Nephron progenitor cell (in vitro differentiated cells): ENCODE data around the gene BCAR1.
A peak's percentile ranks its signal among the peaks of the same experiment; 100 is the strongest.

Experiments used
- DNase-seq: peaks from one replicate; pipeline ENCODE4 v3.0.0; 2021
- H3K27ac Mint-ChIP-seq: 2 replicates; pipeline ENCODE4 v1.8.0; 2021; ENCODE audit warnings: mild to moderate bottlenecking, moderate library complexity, mixed read lengths
- H3K27me3 Mint-ChIP-seq: 2 replicates; pipeline ENCODE4 v1.8.0; 2021; ENCODE audit warnings: mild to moderate bottlenecking, low read depth, mixed read lengths; ENCODE audit not compliant: poor library complexity
- H3K36me3 Mint-ChIP-seq: 2 replicates; pipeline ENCODE4 v1.8.0; 2021; ENCODE audit warnings: low read depth, mixed read lengths
- H3K4me1 Mint-ChIP-seq: 2 replicates; pipeline ENCODE4 v1.8.0; 2021; ENCODE audit warnings: mixed read lengths
- H3K4me3 Mint-ChIP-seq: 2 replicates; pipeline ENCODE4 v1.8.0; 2021; ENCODE audit warnings: mild to moderate bottlenecking, moderate library complexity, mixed read lengths
- H3K9me3 Mint-ChIP-seq: 2 replicates; pipeline ENCODE4 v1.8.0; 2021; ENCODE audit warnings: mild to moderate bottlenecking, moderate library complexity, mixed read lengths
- CTCF ChIP-seq: fragments of 200-600 bp; sonication (generic); IDR thresholded peaks from 2 replicates; pipeline ENCODE4 v1.5.0; 2021; ENCODE audit warnings: antibody characterized with exemption

The BCAR1 gene

GRCh38 chr16:75251280-75252048, at the start of gene BCAR1:
Gene BCAR1 (minus strand): TSS chr16:75251624. CDS start chr16:75251482, 142 bp downstream.
- TF ChIP-seq CTCF: no peak
- Mint-ChIP-seq H3K27me3 (no peaks in the 10 kb centered on the region), H3K36me3 (no peaks in the 10 kb centered on the region), H3K27ac (peak within 1 kb of the TSS; percentile 59), H3K4me1 (peaks cover 86% of the 10 kb centered on the region), H3K9me3 (no peaks in the 10 kb centered on the region), H3K4me3 (peak within 1 kb of the TSS; percentile 85)
- DNase-seq: peak; percentile 94

- DNase-seq: no peak
- no peak overlapping the region for H3K4me3 Mint-ChIP-seq
- H3K27me3 Mint-ChIP-seq: peaks cover 3% of the 10 kb centered on the region
- H3K9me3 Mint-ChIP-seq: no peaks in the 10 kb centered on the region
- no peak overlapping the region for H3K27ac Mint-ChIP-seq
- peaks cover 12% of the 10 kb centered on the region for H3K4me1 Mint-ChIP-seq
- H3K36me3 Mint-ChIP-seq: peaks cover 57% of the 10 kb centered on the region
- TF ChIP-seq CTCF: no peak
These were observed 46.8 kb upstream of the BCAR1 start for GRCh38 chr16:75298267-75298666.

GRCh38 chr16:75296606-75297005, 45.2 kb upstream of the BCAR1 start:
- TF ChIP-seq CTCF: no peak
- peaks cover 3% of the 10 kb centered on the region for H3K27me3 Mint-ChIP-seq

GRCh38 chr16:75294773-75295459, 43.5 kb upstream of the BCAR1 start:
- no peak for TF ChIP-seq CTCF
- DNase-seq: no peak
- H3K4me3 Mint-ChIP-seq: no peak overlapping the region
- H3K9me3 Mint-ChIP-seq: no peaks in the 10 kb centered on the region
- H3K4me1 Mint-ChIP-seq: peaks cover 12% of the 10 kb centered on the region
- H3K27ac Mint-ChIP-seq: peak overlapping the region; percentile 87
- H3K36me3 Mint-ChIP-seq: peaks cover 55% of the 10 kb centered on the region
- no peaks in the 10 kb centered on the region for H3K27me3 Mint-ChIP-seq

More at GRCh38 chr16:75296606-75297005, 45.2 kb upstream of the BCAR1 start:
- H3K4me1 Mint-ChIP-seq: peaks cover 12% of the 10 kb centered on the region
- peaks cover 64% of the 10 kb centered on the region for H3K36me3 Mint-ChIP-seq
- H3K4me3 Mint-ChIP-seq: no peak overlapping the region
- H3K27ac Mint-ChIP-seq: no peak overlapping the region
- DNase-seq: no peak
- H3K9me3 Mint-ChIP-seq: no peaks in the 10 kb centered on the region

- peaks cover 51% of the 10 kb centered on the region for H3K36me3 Mint-ChIP-seq
- H3K4me1 Mint-ChIP-seq: peaks cover 17% of the 10 kb centered on the region
- no peak overlapping the region for H3K4me3 Mint-ChIP-seq
- H3K27ac Mint-ChIP-seq: peak overlapping the region; percentile 27
- no peaks in the 10 kb centered on the region for H3K9me3 Mint-ChIP-seq
- no peak for DNase-seq
- peaks cover 3% of the 10 kb centered on the region for H3K27me3 Mint-ChIP-seq
- TF ChIP-seq CTCF: no peak
These were observed 42.3 kb upstream of the BCAR1 start for GRCh38 chr16:75293772-75294171.
